GM11168 (cell line): ENCODE measurements around the gene AJAP1.

Experiments
- in situ Hi-C: fragments of 300-500 bp; cut with MboI; formaldehyde crosslinking; loops from one replicate; pipeline ENCODE4 v1.12.0; 2022; ENCODE audit warnings: low sequenced_read_pairs; ENCODE audit not compliant: unreplicated experiment

The AJAP1 gene

GRCh38 chr1:4628992-4629391 lies 25.4 kb upstream of the AJAP1 start:
- in situ Hi-C loops: no loop called here

- in situ Hi-C loops: no loop called here
Observed at GRCh38 chr1:4630561-4630960, 23.8 kb upstream of the AJAP1 start.

- in situ Hi-C loops: no loop called here
Observed at GRCh38 chr1:4631321-4631720, 23.1 kb upstream of the AJAP1 start.

GRCh38 chr1:4633346-4633745 lies 21.1 kb upstream of the AJAP1 start:
- in situ Hi-C loops: no loop called here

GRCh38 chr1:4634156-4634792 lies 20.1 kb upstream of the AJAP1 start:
- in situ Hi-C loops: no loop called here

- in situ Hi-C loops: no loop called here
Observed at GRCh38 chr1:4634793-4635406, 19.5 kb upstream of the AJAP1 start.

GRCh38 chr1:4636186-4636585 lies 18.2 kb upstream of the AJAP1 start:
- in situ Hi-C loops: no loop called here

GRCh38 chr1:4636644-4637380 lies 17.6 kb upstream of the AJAP1 start:
- in situ Hi-C loops: no loop called here

GRCh38 chr1:4637616-4638344 lies 16.6 kb upstream of the AJAP1 start:
- in situ Hi-C loops: no loop called here

GRCh38 chr1:4638345-4638729 lies 16.1 kb upstream of the AJAP1 start:
- in situ Hi-C loops: no loop called here

- in situ Hi-C loops: no loop called here
Observed at GRCh38 chr1:4640931-4641330, 13.5 kb upstream of the AJAP1 start.

- in situ Hi-C loops: no loop called here
Observed at GRCh38 chr1:4647391-4647790, 7.0 kb upstream of the AJAP1 start.

- in situ Hi-C loops: no loop called here
Observed at GRCh38 chr1:4648657-4649056, 5.8 kb upstream of the AJAP1 start.

- in situ Hi-C loops: loop anchor here (10.0 kb wide), 1 partner anchor 174 kb away; no protein-coding TSS in a partner anchor
Observed at GRCh38 chr1:4650481-4650880, 3.9 kb upstream of the AJAP1 start.

- in situ Hi-C loops: loop anchor here (10.0 kb wide), 1 partner anchor 174 kb away; no protein-coding TSS in a partner anchor
Observed at GRCh38 chr1:4650981-4651380, 3.4 kb upstream of the AJAP1 start.

- in situ Hi-C loops: loop anchor here (10.0 kb wide), 1 partner anchor 172 kb away; no protein-coding TSS in a partner anchor
Observed at GRCh38 chr1:4652631-4653327, 1.6 kb upstream of the AJAP1 start.

- in situ Hi-C loops: loop anchor here (10.0 kb wide), 1 partner anchor 172 kb away; no protein-coding TSS in a partner anchor
Observed at GRCh38 chr1:4653328-4653660, 1.1 kb upstream of the AJAP1 start.

GRCh38 chr1:4654764-4655673 lies 610 bp downstream of the AJAP1 start:
- in situ Hi-C loops: loop anchor here (10.0 kb wide), 1 partner anchor 170 kb away; no protein-coding TSS in a partner anchor
